ENCODE results near the gene PNMA1. TPM values are rescaled to one million over a fixed set of nuclear protein-coding genes. Genes with fewer than 3 reads are reported as not detected.

The PNMA1 gene
- total and polyA plus RNA-seq, 2 of the 13 experiments (the other 11 are each of a cell fraction or from before 2014, with no cell fraction given), result 7.0 to 8.3 TPM

DNA sequence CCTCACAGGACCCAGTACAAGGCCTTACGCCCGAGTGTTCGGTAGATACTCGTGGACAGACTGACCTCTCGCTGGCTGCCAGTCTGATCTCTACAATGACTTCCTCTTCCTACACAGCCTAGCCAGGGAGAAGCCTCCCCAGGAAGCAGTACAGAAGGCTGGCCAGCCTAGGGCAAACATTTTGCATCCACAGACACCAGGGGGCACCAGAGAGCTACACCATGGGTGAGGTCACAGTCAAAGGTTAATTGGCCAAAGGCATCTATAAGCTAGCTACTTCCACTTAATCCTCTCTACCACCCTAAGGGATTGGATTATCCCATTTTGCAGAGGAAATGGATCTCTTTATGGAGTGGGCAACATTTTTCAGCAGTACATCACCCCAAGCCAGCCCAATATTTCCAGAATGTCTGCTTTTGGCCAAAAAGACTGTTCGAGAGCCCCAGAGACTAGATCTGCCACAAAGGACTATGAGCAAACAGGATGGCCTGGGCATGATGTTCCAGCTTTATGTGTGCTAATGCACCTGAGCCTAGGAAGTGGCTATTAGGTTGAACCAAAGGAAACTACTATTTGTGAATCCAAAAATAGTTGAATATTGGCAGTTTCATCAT, 14.6 kb upstream of the PNMA1 start (continued):
- TF ChIP-seq ARID4A (CRISPR knock-in tag; IDR thresholded peaks at IDR 0.05; ENCODE audit: borderline replicate concordance), result peak; percentile 54; the same call in 1 of the 2 replicates
- TF ChIP-seq PTBP1 (IDR thresholded peaks at IDR 0.05; ENCODE audit: low read depth, low read length, poor library complexity, severe bottlenecking), result no peak
- no peak for TF ChIP-seq TBX3 (IDR thresholded peaks at IDR 0.05; ENCODE audit: borderline replicate concordance)
- no peak for TF ChIP-seq RNF2 (conservative IDR thresholded peaks at IDR 0.05; ENCODE audit: low read depth)
- peak; percentile 50; the same call in 1 of the 2 replicates for TF ChIP-seq HNF4G (IDR thresholded peaks at IDR 0.05; ENCODE audit: borderline replicate concordance, low read depth, low read length)
- TF ChIP-seq HNF4G (CRISPR knock-in tag; IDR thresholded peaks at IDR 0.05; ENCODE audit: borderline replicate concordance, low read depth), result no peak
- no peak for TF ChIP-seq SMARCC2 (IDR thresholded peaks at IDR 0.05)
- TF ChIP-seq ZNF747 (CRISPR knock-in tag; IDR thresholded peaks at IDR 0.05; ENCODE audit: borderline replicate concordance), result 0 out of 2 replicates have a peak, but pooled peaks have one; percentile 24
- no peak for TF ChIP-seq NFYC (CRISPR knock-in tag; IDR thresholded peaks at IDR 0.05)
- peak; percentile 97 for TF ChIP-seq SMC3 (IDR thresholded peaks at IDR 0.05; ENCODE audit: low read length)
- no peak for TF ChIP-seq HDAC1 (CRISPR knock-in tag; IDR thresholded peaks at IDR 0.05)
- no peak for TF ChIP-seq ZNF652 (CRISPR knock-in tag; IDR thresholded peaks at IDR 0.05; ENCODE audit: borderline replicate concordance, low read depth)
- TF ChIP-seq ZC3H13 (CRISPR knock-in tag; IDR thresholded peaks at IDR 0.05), result no peak
- no peak for TF ChIP-seq ZFP36L2 (CRISPR knock-in tag; IDR thresholded peaks at IDR 0.05)
- no peak for TF ChIP-seq HNRNPH1 (optimal IDR thresholded peaks at IDR 0.05; ENCODE audit: low read depth, low read length)
- no peak for TF ChIP-seq ZNF614 (CRISPR knock-in tag; IDR thresholded peaks at IDR 0.05; ENCODE audit: borderline replicate concordance)
- no peak for TF ChIP-seq SRF (IDR thresholded peaks at IDR 0.05; ENCODE audit: low read depth, low read length)
- peak; percentile 31; the same call in 1 of the 2 replicates for TF ChIP-seq THAP11 (CRISPR knock-in tag; IDR thresholded peaks at IDR 0.05)
- no peak for TF ChIP-seq ZIK1 (CRISPR knock-in tag; IDR thresholded peaks at IDR 0.05; ENCODE audit: borderline replicate concordance, low read depth)
- TF ChIP-seq RAD21 (CRISPR knock-in tag; IDR thresholded peaks at IDR 0.05), result peak; percentile 92
- peak; percentile 96 for TF ChIP-seq NR2F6 (IDR thresholded peaks at IDR 0.05)
- peak; percentile 95 for TF ChIP-seq NR2F6 (CRISPR knock-in tag; IDR thresholded peaks at IDR 0.05)
- TF ChIP-seq, protein P1, sequence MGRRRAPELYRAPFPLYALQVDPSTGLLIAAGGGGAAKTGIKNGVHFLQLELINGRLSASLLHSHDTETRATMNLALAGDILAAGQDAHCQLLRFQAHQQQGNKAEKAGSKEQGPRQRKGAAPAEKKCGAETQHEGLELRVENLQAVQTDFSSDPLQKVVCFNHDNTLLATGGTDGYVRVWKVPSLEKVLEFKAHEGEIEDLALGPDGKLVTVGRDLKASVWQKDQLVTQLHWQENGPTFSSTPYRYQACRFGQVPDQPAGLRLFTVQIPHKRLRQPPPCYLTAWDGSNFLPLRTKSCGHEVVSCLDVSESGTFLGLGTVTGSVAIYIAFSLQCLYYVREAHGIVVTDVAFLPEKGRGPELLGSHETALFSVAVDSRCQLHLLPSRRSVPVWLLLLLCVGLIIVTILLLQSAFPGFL (CRISPR knock-in tag; IDR thresholded peaks at IDR 0.05), result no peak
- no peak for TF ChIP-seq DMAP1 (CRISPR knock-in tag; IDR thresholded peaks at IDR 0.05)
- 0 out of 2 replicates have a peak, but pooled peaks have one; percentile 23 for TF ChIP-seq YEATS2 (CRISPR knock-in tag; IDR thresholded peaks at IDR 0.05; ENCODE audit: borderline replicate concordance)
- TF ChIP-seq IRF2 (CRISPR knock-in tag; IDR thresholded peaks at IDR 0.05), result peak; percentile 47; the same call in 1 of the 2 replicates
- TF ChIP-seq SALL1 (CRISPR knock-in tag; IDR thresholded peaks at IDR 0.05), result peak; percentile 43

Measured in HepG2 (cell line).